Liver (tissue), 9 donors: ENCODE data around the gene NPTX2. TPM values are rescaled to one million over a fixed set of nuclear protein-coding genes. Genes with fewer than 3 reads are reported as not detected.

Experiments used
- DNase-seq: peaks from one replicate; pipeline ENCODE4 v3.0.0-alpha.2; 2017; ENCODE audit warnings: low spot score
- H3K27ac ChIP-seq, 2 donors: one replicate each; pipeline ENCODE4 v1.7.0; 2013; ENCODE audit warnings: inconsistent platforms in 2 of 2, low read length in 2 of 2, control low read depth in 1 of 2, low read depth in 1 of 2, mild to moderate bottlenecking in 1 of 2
- H3K27me3 ChIP-seq, 4 donors: one replicate each; pipeline versions ENCODE4 v1.6.1 to v1.7.0; 2013; ENCODE audit warnings: low read length in 3 of 4, inconsistent platforms in 1 of 4, mild to moderate bottlenecking in 1 of 4, moderate library complexity in 1 of 4; ENCODE audit not compliant: control insufficient read depth in 4 of 4, insufficient read depth in 4 of 4
- H3K36me3 ChIP-seq, 4 donors: one replicate each; pipeline versions ENCODE4 v1.6.1 to v1.7.0; 2013; ENCODE audit warnings: low read length in 3 of 4, mild to moderate bottlenecking in 3 of 4, low read depth in 1 of 4, moderate library complexity in 1 of 4; ENCODE audit not compliant: control insufficient read depth in 4 of 4, insufficient read depth in 3 of 4
- H3K4me1 ChIP-seq, 4 donors: one replicate each; pipeline versions ENCODE4 v1.6.1 to v1.7.0; 2013; ENCODE audit warnings: low read length in 3 of 4, mild to moderate bottlenecking in 3 of 4, moderate library complexity in 1 of 4; ENCODE audit not compliant: control insufficient read depth in 4 of 4, insufficient read depth in 4 of 4
- H3K4me3 ChIP-seq, 3 donors: one replicate each; pipeline versions ENCODE4 v1.6.1 to v1.7.0; 2013; ENCODE audit warnings: low read length in 3 of 3, control low read depth in 1 of 3, low read depth in 1 of 3, mild to moderate bottlenecking in 1 of 3
- H3K9ac ChIP-seq, 2 donors: one replicate each; pipeline ENCODE4 v1.7.0; 2013; ENCODE audit warnings: low read length in 2 of 2, mild to moderate bottlenecking in 2 of 2, moderate library complexity in 2 of 2, control low read depth in 1 of 2, low read depth in 1 of 2
- H3K9me3 ChIP-seq, 4 donors: one replicate each; pipeline versions ENCODE4 v1.6.1 to v1.7.0; 2013; ENCODE audit warnings: low read length in 3 of 4; ENCODE audit not compliant: control insufficient read depth in 4 of 4
- ATF3 ChIP-seq: IDR thresholded peaks from 2 replicates; pipeline ENCODE4 v1.6.1; 2016; ENCODE audit warnings: antibody characterized with exemption
- CTCF ChIP-seq: fragments of 150-350 bp; IDR thresholded peaks from 2 replicates; pipeline ENCODE4 v1.5.1; 2017; ENCODE audit warnings: improper control_type of control experiment, low read depth, low read length; ENCODE audit not compliant: missing input control
- FOXA1 ChIP-seq: IDR thresholded peaks from 2 replicates; pipeline ENCODE4 v1.6.1; 2016; ENCODE audit warnings: antibody characterized with exemption
- FOXA2 ChIP-seq: IDR thresholded peaks from 2 replicates; pipeline ENCODE4 v1.6.1; 2016; ENCODE audit warnings: antibody characterized with exemption
- GABPA ChIP-seq, 2 donors: IDR thresholded peaks in 1 of 2; conservative IDR thresholded peaks in 1 of 2; 2 replicates each; pipeline ENCODE4 v1.6.1; 2016; ENCODE audit warnings: antibody characterized with exemption in 2 of 2, mild to moderate bottlenecking in 1 of 2, moderate library complexity in 1 of 2
- HNF4A ChIP-seq, 2 donors: conservative IDR thresholded peaks; 2 replicates each; pipeline ENCODE4 v1.6.1; 2016; ENCODE audit warnings: antibody characterized with exemption in 2 of 2, mild to moderate bottlenecking in 2 of 2
- HNF4G ChIP-seq: IDR thresholded peaks from 2 replicates; pipeline ENCODE4 v1.6.1; 2016; ENCODE audit warnings: antibody characterized with exemption
- MAX ChIP-seq: IDR thresholded peaks from 2 replicates; pipeline ENCODE4 v1.6.1; 2016; ENCODE audit warnings: antibody characterized with exemption
- RAD21 ChIP-seq, 2 donors: IDR thresholded peaks; 2 replicates each; pipeline ENCODE4 v1.6.1; 2016; ENCODE audit warnings: antibody characterized with exemption in 2 of 2, mild to moderate bottlenecking in 2 of 2
- REST ChIP-seq: IDR thresholded peaks from 2 replicates; pipeline ENCODE4 v1.6.1; 2016; ENCODE audit warnings: antibody characterized with exemption, mild to moderate bottlenecking
- RXRA ChIP-seq, 2 donors: IDR thresholded peaks; 2 replicates each; pipeline ENCODE4 v1.6.1; 2017 to 2018; ENCODE audit warnings: antibody characterized with exemption in 2 of 2, mild to moderate bottlenecking in 1 of 2
- SP1 ChIP-seq: IDR thresholded peaks from 2 replicates; pipeline ENCODE4 v1.6.1; 2018; ENCODE audit warnings: antibody characterized with exemption, mild to moderate bottlenecking
- TAF1 ChIP-seq: conservative IDR thresholded peaks from 2 replicates; pipeline ENCODE4 v1.6.1; 2016; ENCODE audit warnings: antibody characterized with exemption, mild to moderate bottlenecking
- YY1 ChIP-seq: IDR thresholded peaks from 2 replicates; pipeline ENCODE4 v1.6.1; 2016; ENCODE audit warnings: antibody characterized with exemption, mild to moderate bottlenecking
- ZBTB33 ChIP-seq: IDR thresholded peaks from 2 replicates; pipeline ENCODE4 v1.6.1; 2016; ENCODE audit warnings: antibody characterized with exemption
- WGBS: extraction: QIAGEN DNeasy Blood & Tissue Kit; methylation state at CpG from one replicate; pipeline ENCODE4 v1.1.7; 2013; 5-methylcytosine and 5-hydroxymethylcytosine counted together
- polyA plus RNA-seq, 2 donors: library from polyadenylated mRNA; stranded (reverse) in 1 of 2; unstranded in 1 of 2; fragments of 200-250 nt in 1 of 2; fragments of >200 nt in 1 of 2; fragmentation: Nextera tagmentation in 1 of 2; extraction: Ambion mirVana in 1 of 2; gene quantifications; one replicate each; pipeline versions ENCODE4 v1.2.1 to v1.2.3, GENCODE V29; 2013 to 2015
- total RNA-seq, 2 donors: library from RNA; depleted of rRNA; stranded (reverse); fragments of >200 nt; gene quantifications; one replicate each; pipeline ENCODE4 v1.2.3, GENCODE V29; 2014
- donor health status: healthy.
- donor health status: healthy.
- donor health status: healthy.
- donor health status: healthy.
- donor health status: healthy.

NPTX2 gene
- total and polyA plus RNA-seq, 4 donors, result 0.09 to 1.5 (median 0.58) TPM

GRCh38 chr7:98646465-98646864 is 29.4 kb downstream of the NPTX2 start:
- Histone ChIP-seq H3K27ac (no peak overlapping the region), H3K9ac (no peak overlapping the region), H3K4me1 (peaks cover 0 to 4% (median 0%) of the 10 kb centered on the region in 4 donors), H3K27me3 (no peaks in the 10 kb centered on the region), H3K9me3 (no peaks in the 10 kb centered on the region), H3K4me3 (no peak overlapping the region), H3K36me3 (no peaks in the 10 kb centered on the region)
- DNase-seq, result no peak
- TF ChIP-seq HNF4A (conservative IDR thresholded peaks at IDR 0.05) (no peak), SP1 (no peak)
- WGBS, result 34% methylated on average over 2 of the region's 2 CpGs

GRCh38 chr7:98647326-98647725 is 30.2 kb downstream of the NPTX2 start:
- H3K9me3 ChIP-seq, result no peaks in the 10 kb centered on the region
- 70% methylated on average over 4 of the region's 4 CpGs for WGBS
- no peak overlapping the region for H3K4me3 ChIP-seq
- no peaks in the 10 kb centered on the region for H3K27me3 ChIP-seq
- DNase-seq, result no peak
- no peak overlapping the region for H3K27ac ChIP-seq
- TF ChIP-seq HNF4A (conservative IDR thresholded peaks at IDR 0.05) (no peak), TAF1 (no peak), SP1 (no peak), FOXA1 (no peak), ZBTB33 (no peak), FOXA2 (no peak), YY1 (no peak), REST (no peak), ATF3 (no peak), RAD21 (IDR thresholded peaks at IDR 0.05) (no peak), CTCF (no peak), RXRA (IDR thresholded peaks at IDR 0.05) (no peak), HNF4G (no peak), GABPA (IDR thresholded peaks at IDR 0.05 in 1 of 2, conservative IDR thresholded peaks at IDR 0.05 in 1 of 2) (no peak), MAX (no peak)
- H3K4me1 ChIP-seq, result peaks cover 0 to 4% (median 0%) of the 10 kb centered on the region in 4 donors
- H3K9ac ChIP-seq, result no peak overlapping the region
- H3K36me3 ChIP-seq, result no peaks in the 10 kb centered on the region
